Thyroid gland (tissue), 4 donors: ENCODE measurements around the gene PIGO.

Experiments used
- CTCF ChIP-seq, 6 experiments: fragments of 200-600 bp in 3 of 6; fragments of 450-650 bp in 3 of 6; sonication (generic) in 3 of 6; IDR thresholded peaks; one replicate each; pipeline ENCODE4 v1.5.1; 2016 to 2019; ENCODE audit warnings: antibody characterized with exemption in 6 of 6, mild to moderate bottlenecking in 2 of 6, inconsistent platforms in 1 of 6, moderate library complexity in 1 of 6
- POLR2A ChIP-seq, 2 donors: fragments of 450-650 bp; IDR thresholded peaks; one replicate each; pipeline ENCODE4 v1.6.1; 2017; ENCODE audit warnings: antibody characterized with exemption in 2 of 2, mild to moderate bottlenecking in 2 of 2, moderate library complexity in 1 of 2

- TF ChIP-seq CTCF (IDR thresholded peaks at IDR 0.05) (no peak), POLR2A (IDR thresholded peaks at IDR 0.05) (no peak)
Measured at GRCh38 chr9:35097573-35097972, 1.2 kb upstream of the PIGO start.
